ENCODE results near the gene SF3B6.

SF3B6 gene

GRCh38 chr2:24018241-24018640 lies 57.9 kb downstream of the SF3B6 start:
- DNase-seq = no peak

GRCh38 chr2:24017711-24018110 lies 58.4 kb downstream of the SF3B6 start:
- no peak for DNase-seq

Measured in RPMI8226 (cell line).